Adrenal gland (tissue), 5 donors: ENCODE measurements around the gene ARHGEF16.

ENCODE experiments used
- CTCF ChIP-seq, 6 experiments: fragments of 450-650 bp in 4 of 6; fragments of 200-600 bp in 2 of 6; sonication (generic) in 1 of 6; IDR thresholded peaks; 1 replicate in 5 of 6; 2 replicates in 1 of 6; pipeline versions ENCODE4 v1.5.1 to v1.8.0; 2016 to 2021; ENCODE audit warnings: antibody characterized with exemption in 6 of 6, mild to moderate bottlenecking in 2 of 6, moderate library complexity in 1 of 6
- POLR2A ChIP-seq, 2 donors: fragments of 450-650 bp; IDR thresholded peaks; one replicate each; pipeline ENCODE4 v1.6.1; 2017; ENCODE audit warnings: antibody characterized with exemption in 2 of 2, mild to moderate bottlenecking in 2 of 2, moderate library complexity in 1 of 2
- donor health status: DM: no; HTN: no; CAD: no.

DNA sequence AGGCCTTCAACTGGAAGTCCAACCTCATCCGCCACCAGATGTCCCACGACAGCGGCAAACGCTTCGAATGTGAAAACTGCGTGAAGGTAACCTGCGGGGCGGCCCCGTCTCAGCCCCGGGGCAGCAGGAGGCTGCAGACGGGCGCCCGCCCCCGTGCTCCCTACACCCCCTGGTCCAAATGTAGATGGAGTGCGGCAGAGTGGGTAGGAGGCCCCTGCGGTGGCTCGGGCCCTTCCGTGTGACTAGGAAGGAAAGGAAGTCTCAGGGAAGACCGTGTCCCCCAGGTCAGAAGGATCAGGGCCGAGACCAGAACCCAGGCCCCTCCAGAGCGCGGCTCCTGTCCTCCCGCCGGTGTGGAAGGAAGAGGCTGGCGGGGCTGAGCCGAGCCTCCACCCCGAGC, 49.7 kb upstream of the ARHGEF16 start:
- TF ChIP-seq CTCF (IDR thresholded peaks at IDR 0.05) (no peak), POLR2A (IDR thresholded peaks at IDR 0.05) (no peak)
